ENCODE measurements around the gene NOS3.

The NOS3 gene

DNA sequence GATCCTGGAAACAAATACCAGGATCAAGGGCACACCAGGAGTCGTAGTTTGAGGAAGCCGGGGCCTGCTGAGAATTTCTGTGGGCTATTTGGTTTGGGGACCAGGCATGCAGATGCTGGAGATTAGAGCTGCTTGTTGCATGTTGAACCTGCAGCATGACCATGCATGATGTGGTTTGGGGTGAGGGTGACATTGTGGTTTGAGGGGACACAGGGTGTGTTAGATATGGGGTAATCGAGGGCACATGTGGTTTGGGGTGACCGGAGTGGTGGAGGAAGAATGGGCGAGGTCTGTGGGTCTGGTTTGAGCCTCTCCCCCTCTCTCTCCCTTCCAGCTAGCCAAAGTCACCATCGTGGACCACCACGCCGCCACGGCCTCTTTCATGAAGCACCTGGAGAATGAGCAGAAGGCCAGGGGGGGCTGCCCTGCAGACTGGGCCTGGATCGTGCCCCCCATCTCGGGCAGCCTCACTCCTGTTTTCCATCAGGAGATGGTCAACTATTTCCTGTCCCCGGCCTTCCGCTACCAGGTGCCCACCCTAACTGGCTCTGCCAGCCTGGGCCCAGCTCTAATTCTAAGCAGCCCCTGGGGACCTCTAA lies 10.2 kb downstream of the NOS3 start:
- no peak for ATAC-seq (ENCODE audit: low read depth)
- DNase-seq (ENCODE audit: low spot score), result no peak
- Histone ChIP-seq H3K9me3 (ENCODE audit: severe bottlenecking) (no peaks in the 10 kb centered on the region), H3K36me3 (ENCODE audit: low read depth) (no peaks in the 10 kb centered on the region), H3K4me1 (ENCODE audit: insufficient read depth, poor library complexity, severe bottlenecking) (no peaks in the 10 kb centered on the region), H3K27ac (ENCODE audit: poor library complexity, severe bottlenecking) (no peak overlapping the region), H3K4me3 (ENCODE audit: severe bottlenecking) (no peak overlapping the region), H3K27me3 (ENCODE audit: insufficient read depth, poor library complexity, severe bottlenecking) (no peaks in the 10 kb centered on the region)
- TF ChIP-seq, protein P1, sequence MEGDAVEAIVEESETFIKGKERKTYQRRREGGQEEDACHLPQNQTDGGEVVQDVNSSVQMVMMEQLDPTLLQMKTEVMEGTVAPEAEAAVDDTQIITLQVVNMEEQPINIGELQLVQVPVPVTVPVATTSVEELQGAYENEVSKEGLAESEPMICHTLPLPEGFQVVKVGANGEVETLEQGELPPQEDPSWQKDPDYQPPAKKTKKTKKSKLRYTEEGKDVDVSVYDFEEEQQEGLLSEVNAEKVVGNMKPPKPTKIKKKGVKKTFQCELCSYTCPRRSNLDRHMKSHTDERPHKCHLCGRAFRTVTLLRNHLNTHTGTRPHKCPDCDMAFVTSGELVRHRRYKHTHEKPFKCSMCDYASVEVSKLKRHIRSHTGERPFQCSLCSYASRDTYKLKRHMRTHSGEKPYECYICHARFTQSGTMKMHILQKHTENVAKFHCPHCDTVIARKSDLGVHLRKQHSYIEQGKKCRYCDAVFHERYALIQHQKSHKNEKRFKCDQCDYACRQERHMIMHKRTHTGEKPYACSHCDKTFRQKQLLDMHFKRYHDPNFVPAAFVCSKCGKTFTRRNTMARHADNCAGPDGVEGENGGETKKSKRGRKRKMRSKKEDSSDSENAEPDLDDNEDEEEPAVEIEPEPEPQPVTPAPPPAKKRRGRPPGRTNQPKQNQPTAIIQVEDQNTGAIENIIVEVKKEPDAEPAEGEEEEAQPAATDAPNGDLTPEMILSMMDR (IDR thresholded peaks at IDR 0.05; ENCODE audit: poor library complexity, severe bottlenecking), result no peak

DNA sequence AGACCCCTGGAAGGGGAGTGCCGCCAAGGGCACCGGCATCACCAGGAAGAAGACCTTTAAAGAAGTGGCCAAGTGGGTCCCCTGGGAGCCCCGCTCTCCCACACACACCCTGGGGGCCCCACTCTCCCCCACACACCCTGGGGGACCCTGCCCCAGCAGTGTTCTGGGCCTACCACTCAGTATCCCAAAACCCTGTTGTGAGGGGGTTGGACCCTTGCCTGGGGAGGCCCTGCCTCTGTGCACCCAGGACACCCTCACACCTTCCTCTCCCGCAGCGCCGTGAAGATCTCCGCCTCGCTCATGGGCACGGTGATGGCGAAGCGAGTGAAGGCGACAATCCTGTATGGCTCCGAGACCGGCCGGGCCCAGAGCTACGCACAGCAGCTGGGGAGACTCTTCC lies 10.7 kb downstream of the NOS3 start:
- H3K27ac ChIP-seq (ENCODE audit: poor library complexity, severe bottlenecking), result no peak overlapping the region
- H3K27me3 ChIP-seq (ENCODE audit: insufficient read depth, poor library complexity, severe bottlenecking), result no peaks in the 10 kb centered on the region
- DNase-seq (ENCODE audit: low spot score) (no peak), ATAC-seq (ENCODE audit: low read depth) (no peak)
- TF ChIP-seq, protein P1 (IDR thresholded peaks at IDR 0.05; ENCODE audit: poor library complexity, severe bottlenecking), result no peak
- no peak overlapping the region for H3K4me3 ChIP-seq (ENCODE audit: severe bottlenecking)
- no peaks in the 10 kb centered on the region for H3K4me1 ChIP-seq (ENCODE audit: insufficient read depth, poor library complexity, severe bottlenecking)
- no peaks in the 10 kb centered on the region for H3K9me3 ChIP-seq (ENCODE audit: severe bottlenecking)
- H3K36me3 ChIP-seq (ENCODE audit: low read depth), result no peaks in the 10 kb centered on the region

DNA sequence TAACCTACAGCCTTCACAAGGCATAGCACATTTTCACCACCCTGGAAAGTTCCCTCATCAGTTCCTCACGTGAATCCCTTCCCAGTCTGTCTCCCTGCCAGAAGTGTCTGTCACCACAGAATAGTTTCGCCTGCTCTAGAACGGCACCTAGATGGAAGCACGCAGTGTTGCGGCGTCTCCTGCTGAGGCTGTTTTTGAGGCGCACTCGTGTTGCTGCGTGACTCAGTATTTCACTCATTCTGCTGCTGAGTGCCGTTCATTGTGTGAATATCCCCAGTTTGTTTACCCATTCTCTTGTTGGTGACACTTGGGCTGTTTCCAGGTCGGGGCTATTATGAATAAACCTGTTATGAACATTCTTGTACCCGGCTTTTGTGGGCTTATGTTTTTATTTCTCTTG lies 12.8 kb downstream of the NOS3 start:
- Histone ChIP-seq H3K4me1 (ENCODE audit: insufficient read depth, poor library complexity, severe bottlenecking) (no peaks in the 10 kb centered on the region), H3K9me3 (ENCODE audit: severe bottlenecking) (peaks cover 2% of the 10 kb centered on the region), H3K27ac (ENCODE audit: poor library complexity, severe bottlenecking) (no peak overlapping the region), H3K4me3 (ENCODE audit: severe bottlenecking) (no peak overlapping the region), H3K36me3 (ENCODE audit: low read depth) (no peaks in the 10 kb centered on the region), H3K27me3 (ENCODE audit: insufficient read depth, poor library complexity, severe bottlenecking) (no peaks in the 10 kb centered on the region)
- TF ChIP-seq, protein P1 (IDR thresholded peaks at IDR 0.05; ENCODE audit: poor library complexity, severe bottlenecking), result no peak
- ATAC-seq (ENCODE audit: low read depth) (no peak), DNase-seq (ENCODE audit: low spot score) (no peak)

DNA sequence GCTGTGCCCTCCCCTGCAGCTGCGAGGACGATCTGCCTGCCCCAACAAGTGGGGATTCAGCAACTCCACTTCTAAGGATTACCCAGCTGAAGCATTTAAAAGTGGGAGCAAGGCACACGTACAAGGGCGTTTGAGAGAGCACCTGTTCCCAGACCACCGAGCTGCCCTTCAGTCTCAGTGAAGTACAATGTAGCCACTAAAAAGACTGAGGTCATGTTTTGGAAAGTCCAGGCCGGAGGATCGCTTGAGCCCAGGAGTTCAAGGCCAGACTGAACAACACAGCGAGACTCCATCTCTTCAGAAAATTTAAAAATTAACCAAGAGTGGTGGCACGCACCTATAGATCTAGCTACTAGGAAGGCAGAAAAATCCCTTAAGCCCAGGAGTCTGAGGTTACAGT lies 14.7 kb downstream of the NOS3 start:
- H3K9me3 ChIP-seq (ENCODE audit: severe bottlenecking), result peaks cover 3% of the 10 kb centered on the region
- H3K4me1 ChIP-seq (ENCODE audit: insufficient read depth, poor library complexity, severe bottlenecking), result no peaks in the 10 kb centered on the region
- H3K27ac ChIP-seq (ENCODE audit: poor library complexity, severe bottlenecking), result no peak overlapping the region
- H3K4me3 ChIP-seq (ENCODE audit: severe bottlenecking), result no peak overlapping the region
- ATAC-seq (ENCODE audit: low read depth), result no peak
- no peaks in the 10 kb centered on the region for H3K27me3 ChIP-seq (ENCODE audit: insufficient read depth, poor library complexity, severe bottlenecking)
- H3K36me3 ChIP-seq (ENCODE audit: low read depth), result no peaks in the 10 kb centered on the region
- DNase-seq (ENCODE audit: low spot score), result no peak
- TF ChIP-seq, protein P1 (IDR thresholded peaks at IDR 0.05; ENCODE audit: poor library complexity, severe bottlenecking), result no peak

DNA sequence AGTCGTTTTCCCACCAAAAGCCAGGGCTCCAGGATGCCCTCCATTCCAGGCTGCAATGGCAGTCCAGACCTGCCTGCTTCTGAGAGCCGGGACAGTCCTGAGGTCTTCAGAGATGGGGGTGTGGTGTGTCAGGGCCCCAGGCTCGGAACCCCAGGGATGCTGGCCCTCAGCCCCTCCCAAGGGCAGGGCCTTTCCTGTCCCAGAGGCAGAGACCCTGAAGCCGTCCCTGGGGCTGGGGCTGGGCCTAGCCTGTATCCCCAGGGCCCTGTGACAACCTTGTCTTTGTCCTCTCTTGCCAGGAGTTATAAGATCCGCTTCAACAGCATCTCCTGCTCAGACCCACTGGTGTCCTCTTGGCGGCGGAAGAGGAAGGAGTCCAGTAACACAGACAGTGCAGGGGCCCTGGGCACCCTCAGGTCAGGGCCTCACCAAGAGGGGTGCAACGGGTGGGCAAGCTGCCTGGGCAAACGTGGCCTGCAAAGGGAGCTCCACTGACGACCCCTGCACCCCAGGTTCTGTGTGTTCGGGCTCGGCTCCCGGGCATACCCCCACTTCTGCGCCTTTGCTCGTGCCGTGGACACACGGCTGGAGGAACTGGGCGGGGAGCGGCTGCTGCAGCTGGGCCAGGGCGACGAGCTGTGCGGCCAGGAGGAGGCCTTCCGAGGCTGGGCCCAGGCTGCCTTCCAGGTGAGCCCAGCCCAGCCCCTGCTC lies 15.9 kb downstream of the NOS3 start:
- no peak for ATAC-seq (ENCODE audit: low read depth)
- Histone ChIP-seq H3K4me1 (ENCODE audit: insufficient read depth, poor library complexity, severe bottlenecking) (no peaks in the 10 kb centered on the region), H3K36me3 (ENCODE audit: low read depth) (no peaks in the 10 kb centered on the region), H3K9me3 (ENCODE audit: severe bottlenecking) (peaks cover 3% of the 10 kb centered on the region), H3K4me3 (ENCODE audit: severe bottlenecking) (no peak overlapping the region), H3K27ac (ENCODE audit: poor library complexity, severe bottlenecking) (no peak overlapping the region), H3K27me3 (ENCODE audit: insufficient read depth, poor library complexity, severe bottlenecking) (no peaks in the 10 kb centered on the region)
- TF ChIP-seq, protein P1 (IDR thresholded peaks at IDR 0.05; ENCODE audit: poor library complexity, severe bottlenecking), result no peak
- no peak for DNase-seq (ENCODE audit: low spot score)

Measured in RWPE2 (cell line).